Measurements from ENCODE around the gene TYK2. TPM values are rescaled to one million over a fixed set of nuclear protein-coding genes. Genes with fewer than 3 reads are reported as not detected.

TYK2 gene
- total RNA-seq, 2 donors from 2014 or later = 72.4 to 168 TPM

- no peaks in the 10 kb centered on the region for H3K9me3 ChIP-seq
- H3K4me3 ChIP-seq = no peak overlapping the region
- no peak overlapping the region for H3K27ac ChIP-seq
- H3K36me3 ChIP-seq (replicated peaks in 1 of 2; ENCODE audit: insufficient read depth in 1 of 2, low read depth in 2 of 2) = peaks cover 3 to 9% of the 10 kb centered on the region in 2 donors
- no peaks in the 10 kb centered on the region for H3K4me1 ChIP-seq
- intact Hi-C loops (cut with DNase I) = no loop called here
- ATAC-seq (peak; percentile 37), DNase-seq (peak in 3 of 4 donors; percentile 17 to 35 (median 28))
- TF ChIP-seq CTCF (IDR thresholded peaks at IDR 0.05) (no peak), POLR2A (IDR thresholded peaks at IDR 0.05) (no peak)
- no peaks in the 10 kb centered on the region for H3K27me3 ChIP-seq
- 88 to 92% methylated on average over 43 to 56 of the region's 63 CpGs for WGBS, 2 donors
Observed at GRCh38 chr19:10352764-10353671, 27.4 kb downstream of the TYK2 start.

- ATAC-seq = peak; percentile 45
- Histone ChIP-seq H3K4me3 (no peak overlapping the region), H3K36me3 (replicated peaks in 1 of 2; ENCODE audit: insufficient read depth in 1 of 2, low read depth in 2 of 2) (peaks cover 0 to 3% of the 10 kb centered on the region in 2 donors), H3K9me3 (no peaks in the 10 kb centered on the region), H3K4me1 (no peaks in the 10 kb centered on the region), H3K27ac (peak overlapping the region in 1 of 4 donors; percentile 58), H3K27me3 (no peaks in the 10 kb centered on the region)
- peak in 2 of 4 donors; percentile 28 to 68 for DNase-seq
- WGBS, 2 donors = 58 to 66% methylated on average over 10 of the region's 10 CpGs
- TF ChIP-seq CTCF (IDR thresholded peaks at IDR 0.05) (no peak), POLR2A (IDR thresholded peaks at IDR 0.05) (peak in 1 of 3 donors; percentile 19)
- intact Hi-C loops (cut with DNase I) = no loop called here
Observed at GRCh38 chr19:10346509-10346908, 33.9 kb downstream of the TYK2 start.

GRCh38 chr19:10344780-10345179 lies 35.6 kb downstream of the TYK2 start:
- no peak for TF ChIP-seq POLR2A (IDR thresholded peaks at IDR 0.05)
- no peak for TF ChIP-seq CTCF (IDR thresholded peaks at IDR 0.05)

GRCh38 chr19:10343495-10343894 lies 36.9 kb downstream of the TYK2 start:
- intact Hi-C loops (cut with DNase I) = no loop called here
- WGBS, 2 donors = 43 to 56% methylated on average over 2 of the region's 2 CpGs
- H3K4me3 ChIP-seq = no peak overlapping the region
- DNase-seq (no peak), ATAC-seq (no peak)
- no peaks in the 10 kb centered on the region for H3K4me1 ChIP-seq
- no peak overlapping the region for H3K27ac ChIP-seq
- no peaks in the 10 kb centered on the region for H3K9me3 ChIP-seq
- no peaks in the 10 kb centered on the region for H3K27me3 ChIP-seq
- H3K36me3 ChIP-seq (replicated peaks in 1 of 2; ENCODE audit: insufficient read depth in 1 of 2, low read depth in 2 of 2) = no peaks in the 10 kb centered on the region
- TF ChIP-seq POLR2A (IDR thresholded peaks at IDR 0.05) (no peak), CTCF (IDR thresholded peaks at IDR 0.05) (no peak)

More at GRCh38 chr19:10344780-10345179, 35.6 kb downstream of the TYK2 start:
- H3K4me3 ChIP-seq = no peak overlapping the region
- no peaks in the 10 kb centered on the region for H3K9me3 ChIP-seq
- ATAC-seq = no peak
- H3K27ac ChIP-seq = no peak overlapping the region
- no peaks in the 10 kb centered on the region for H3K4me1 ChIP-seq
- no peak for DNase-seq
- H3K27me3 ChIP-seq = no peaks in the 10 kb centered on the region
- WGBS, 2 donors = 82 to 86% methylated on average over 10 of the region's 10 CpGs
- intact Hi-C loops (cut with DNase I) = no loop called here
- H3K36me3 ChIP-seq (replicated peaks in 1 of 2; ENCODE audit: insufficient read depth in 1 of 2, low read depth in 2 of 2) = no peaks in the 10 kb centered on the region

Measured in body of pancreas (tissue), 4 donors.